Skin of body (tissue), 2 donors: ENCODE data around the gene NPY1R. TPM values are rescaled to one million over a fixed set of nuclear protein-coding genes. Genes with fewer than 3 reads are reported as not detected.
A peak's percentile ranks its signal among the peaks of the same experiment; 100 is the strongest.

Source experiments
- DNase-seq: peaks from one replicate; lab custom pipeline; 2025; lab: John Stamatoyannopoulos, UW
- total RNA-seq: library from RNA; depleted of rRNA; stranded (reverse); fragments of >200 nt; gene quantifications from one replicate; pipeline ENCODE4 v1.2.3, GENCODE V29; 2014

Gene NPY1R
- 5.6 TPM for total RNA-seq

DNA sequence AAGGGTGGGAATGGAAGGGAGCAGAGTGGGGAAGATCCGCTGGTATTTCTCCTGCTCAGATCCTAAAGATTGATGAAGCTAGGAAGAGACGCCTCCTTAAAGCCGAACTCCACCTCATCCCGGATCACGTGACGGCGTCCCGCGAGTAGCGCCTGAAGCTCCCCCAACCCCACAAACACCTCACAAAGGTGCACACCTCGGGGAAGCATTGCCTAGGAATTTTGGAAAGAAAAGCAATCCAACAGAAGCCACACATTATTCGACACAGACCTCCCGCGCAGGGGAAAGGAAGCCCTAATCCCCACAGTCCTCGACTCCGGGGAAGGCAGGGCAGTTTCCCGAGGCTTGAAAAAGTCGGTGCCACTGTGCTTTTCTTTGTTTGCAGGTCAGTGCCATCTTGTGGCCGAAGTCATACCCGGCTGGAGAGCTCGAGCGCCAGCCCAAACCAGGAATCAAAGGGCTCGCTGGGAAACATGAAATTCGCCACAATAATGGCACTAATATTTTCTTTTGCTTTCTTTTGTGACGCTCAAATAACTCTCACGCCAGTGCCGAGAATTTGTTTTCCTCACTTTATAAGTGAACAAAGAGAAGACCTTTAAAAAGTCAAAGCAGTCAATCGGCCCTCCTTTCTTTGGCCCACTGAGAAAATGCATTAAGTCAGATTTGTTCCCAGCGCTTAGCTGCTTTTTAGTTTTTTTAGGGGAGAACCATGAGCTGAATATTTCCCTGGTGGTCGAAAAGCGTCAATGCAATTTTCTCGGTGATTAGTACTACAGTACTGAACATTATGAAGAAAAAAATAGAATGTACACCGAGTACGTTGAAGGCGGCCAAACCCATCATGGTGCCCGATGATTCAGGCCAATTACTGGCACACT, at the start of gene NPY1R:
NPY1R (minus strand) TSS at position 71 of the 881 bp plus-strand sequence. CDS start 6,042 bp downstream, outside the sequence.
- DNase-seq, result peak; percentile 64

DNA sequence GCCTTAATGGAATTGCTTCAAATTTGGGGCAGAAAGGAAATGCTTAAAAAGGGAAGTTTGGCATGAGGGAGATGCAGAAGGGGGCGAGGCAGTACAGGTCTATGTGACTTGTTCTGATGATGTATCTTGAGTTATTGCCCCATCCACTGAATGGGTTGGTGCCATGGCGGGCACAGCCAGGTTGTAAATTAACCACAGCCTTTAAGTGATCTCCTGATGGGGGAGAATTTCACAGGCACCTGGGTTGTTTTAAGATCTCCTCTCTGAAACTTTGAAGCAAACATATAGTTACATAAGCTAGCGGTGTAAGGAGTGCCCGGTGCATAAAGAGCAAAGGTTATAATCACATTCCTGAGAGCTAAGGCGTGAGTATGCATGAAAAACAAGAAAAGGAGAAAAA, 48.3 kb upstream of the NPY1R start:
- DNase-seq, result no peak

DNA sequence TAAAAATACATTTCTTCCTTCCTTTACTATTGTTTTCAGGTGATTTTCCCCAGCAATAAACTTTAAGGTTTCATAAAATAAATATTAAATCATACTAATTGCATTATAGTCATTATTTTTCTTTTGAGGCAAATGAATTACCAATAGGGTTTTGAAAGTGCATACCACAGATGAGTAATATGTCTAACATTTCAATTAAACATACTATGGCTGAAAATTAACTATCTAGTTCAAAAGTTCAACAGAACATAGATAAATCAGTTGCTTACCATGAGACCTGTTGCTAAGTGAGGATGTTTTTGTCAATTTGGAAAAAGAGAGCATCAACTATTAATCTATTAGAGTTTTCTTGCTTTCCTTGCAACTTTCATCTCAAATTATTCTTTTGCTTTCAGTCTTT, 46.3 kb upstream of the NPY1R start:
- DNase-seq, result no peak

DNA sequence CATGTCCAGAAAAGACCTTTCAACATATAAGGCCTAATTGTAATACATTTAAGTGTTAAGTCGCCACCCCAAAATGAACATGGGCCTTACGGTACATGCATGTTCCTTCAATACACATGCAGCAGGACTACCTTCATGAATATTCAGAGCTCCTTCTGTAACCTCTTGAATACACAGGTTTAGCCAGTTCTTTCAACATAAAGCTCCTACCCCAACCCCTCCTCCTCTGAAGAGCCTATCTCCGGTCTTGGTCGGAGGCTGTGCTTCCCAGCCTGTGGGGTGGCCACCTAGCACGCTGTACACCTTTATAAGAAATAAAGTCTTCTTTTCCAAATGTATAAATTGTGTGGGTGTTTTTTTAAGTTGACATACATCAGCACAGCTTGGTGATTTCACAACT, 39.6 kb upstream of the NPY1R start:
- no peak for DNase-seq

DNA sequence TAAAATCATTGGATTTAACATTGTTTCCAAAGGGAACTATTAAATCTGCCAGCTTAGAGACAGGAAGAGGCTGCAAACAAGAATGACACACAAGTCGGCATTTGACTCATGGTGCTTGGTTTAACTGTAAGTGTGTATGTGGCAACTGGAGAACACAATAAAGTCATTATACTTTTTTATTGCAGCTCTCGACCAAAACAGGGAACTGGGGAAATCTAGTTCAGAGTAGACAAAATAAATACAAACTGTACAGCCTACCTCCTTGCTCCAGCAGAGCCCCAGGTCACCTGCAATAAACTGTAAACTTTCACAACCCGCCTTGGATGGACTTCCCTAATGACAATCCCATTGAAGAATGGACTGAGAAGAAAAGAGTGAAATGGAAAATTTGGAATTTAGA, 35.3 kb upstream of the NPY1R start:
- no peak for DNase-seq

DNA sequence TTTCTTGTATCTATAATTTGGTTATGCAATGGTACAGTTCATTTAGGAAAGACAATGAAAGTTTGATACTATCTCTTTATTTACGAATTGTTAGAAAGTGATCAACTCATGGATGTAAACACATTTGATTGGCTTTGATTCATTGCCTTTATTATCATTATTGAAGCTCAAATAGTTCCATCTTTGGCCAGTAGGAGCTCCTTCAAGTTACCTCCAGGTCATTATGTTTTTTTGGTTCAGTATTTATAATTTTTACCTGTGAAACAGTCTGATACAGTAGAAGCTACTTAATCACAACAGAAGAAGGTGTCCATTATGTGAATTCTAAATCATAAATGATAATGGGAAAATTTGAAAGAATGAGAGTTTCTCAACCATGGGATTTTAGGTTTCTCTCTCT, 23.7 kb upstream of the NPY1R start:
- DNase-seq, result no peak

DNA sequence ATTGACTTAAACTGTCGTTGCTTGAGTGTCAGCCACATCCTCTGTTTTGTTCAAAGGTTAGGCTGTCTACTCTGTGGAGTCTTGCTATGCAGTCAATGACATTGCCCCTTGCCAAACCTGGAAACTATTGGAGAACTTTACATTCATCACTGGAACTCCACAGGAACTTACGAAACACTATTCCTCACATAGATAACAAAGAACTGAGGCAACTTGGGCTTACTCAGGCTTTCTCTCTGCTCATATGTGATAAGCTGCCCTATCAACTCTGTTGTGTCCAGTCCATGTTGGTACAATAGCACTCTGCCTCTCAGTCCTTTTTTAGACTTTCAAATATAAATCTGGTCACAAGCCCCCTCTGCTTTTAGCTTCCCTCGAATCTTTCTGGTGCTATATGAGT, 20.7 kb upstream of the NPY1R start:
- no peak for DNase-seq

DNA sequence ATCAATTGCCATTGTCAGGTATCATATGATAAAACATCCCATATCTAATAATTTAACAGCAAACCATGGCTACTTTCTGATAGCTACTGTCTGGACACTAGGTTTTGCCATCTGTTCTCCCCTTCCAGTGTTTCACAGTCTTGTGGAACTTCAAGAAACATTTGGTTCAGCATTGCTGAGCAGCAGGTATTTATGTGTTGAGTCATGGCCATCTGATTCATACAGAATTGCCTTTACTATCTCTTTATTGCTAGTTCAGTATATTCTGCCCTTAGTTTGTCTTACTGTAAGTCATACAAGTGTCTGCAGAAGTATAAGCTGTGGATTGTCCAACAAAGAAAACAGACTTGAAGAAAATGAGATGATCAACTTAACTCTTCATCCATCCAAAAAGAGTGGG, 18.3 kb upstream of the NPY1R start:
- no peak for DNase-seq

DNA sequence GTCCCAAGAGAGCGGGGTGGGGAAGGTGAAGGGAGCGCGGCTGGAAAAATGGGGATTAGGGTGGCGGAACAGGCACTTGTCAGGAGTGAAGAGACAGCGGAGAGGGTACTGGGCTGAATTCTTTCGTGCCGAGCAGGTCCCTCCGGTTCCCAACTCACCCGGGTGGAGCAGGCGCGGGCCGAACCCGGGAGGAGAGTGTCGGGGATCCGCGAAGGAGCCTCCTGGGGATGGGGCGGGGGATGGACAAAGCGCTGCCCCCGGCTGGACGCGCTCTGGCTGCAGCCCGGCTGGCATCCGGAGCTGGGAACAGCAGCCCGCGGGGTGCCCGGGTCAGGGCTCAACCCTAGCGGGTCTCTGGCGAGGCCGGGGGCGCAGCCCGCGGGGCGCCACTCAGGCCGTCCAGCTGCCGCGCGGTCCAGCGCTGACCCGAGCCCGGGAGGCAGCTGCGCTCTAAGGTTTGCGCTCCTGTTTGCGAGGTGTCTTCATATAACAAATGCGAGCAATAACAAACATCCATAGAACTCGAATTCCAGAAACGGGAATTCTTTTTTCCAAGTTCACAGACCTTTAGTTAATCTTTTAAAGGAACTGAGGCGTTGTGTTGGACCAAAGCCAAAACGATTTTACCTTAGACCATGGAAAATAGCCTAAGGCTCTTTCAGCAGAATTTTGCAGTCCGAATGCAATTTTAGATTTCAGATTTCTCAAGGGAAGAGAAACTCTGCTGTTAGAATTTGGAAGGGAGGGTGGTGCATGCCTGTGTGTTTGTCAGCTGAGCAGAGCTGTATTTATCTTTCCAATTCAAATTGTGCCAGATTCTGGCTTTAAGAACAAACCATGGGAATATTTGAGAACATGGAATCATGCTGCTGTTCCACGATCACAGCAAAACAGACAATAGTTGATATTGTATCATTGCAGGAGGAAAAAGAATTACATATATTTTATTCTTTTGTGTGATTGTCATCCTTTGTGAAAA, 12.0 kb upstream of the NPY1R start:
- DNase-seq, result no peak

DNA sequence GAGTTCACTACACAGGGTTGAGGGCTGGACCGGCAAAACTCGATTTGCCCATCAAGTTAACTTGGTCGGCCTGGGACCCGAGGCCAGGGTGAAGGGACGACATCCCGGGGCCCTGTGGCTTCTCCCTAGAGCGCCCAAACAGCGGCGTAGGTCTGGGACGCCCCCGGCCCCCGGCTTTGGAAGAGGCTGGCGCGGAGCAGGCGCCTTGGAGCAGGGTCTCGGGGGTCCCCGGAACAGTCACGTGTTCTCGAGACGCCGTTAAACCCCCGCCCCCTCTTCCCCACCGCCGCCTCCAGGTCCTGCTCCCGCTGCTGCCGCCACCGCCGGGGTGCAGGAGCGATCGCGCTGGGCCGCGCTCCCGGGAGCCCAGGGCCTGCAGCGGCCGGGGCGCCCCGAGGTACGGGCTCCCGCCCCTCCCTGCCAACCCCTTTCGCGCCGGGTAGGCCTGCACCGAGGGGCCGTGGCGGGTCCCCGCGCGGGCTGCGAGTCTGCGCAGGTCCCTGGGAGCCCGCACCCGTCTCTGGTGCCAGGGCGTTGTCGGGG, 11.3 kb upstream of the NPY1R start, which contains the start of gene NPY5R:
NPY5R (plus strand) TSS at position 289 of the 543 bp plus-strand sequence. CDS start 6,382 bp downstream, outside the sequence.
- DNase-seq, result no peak

DNA sequence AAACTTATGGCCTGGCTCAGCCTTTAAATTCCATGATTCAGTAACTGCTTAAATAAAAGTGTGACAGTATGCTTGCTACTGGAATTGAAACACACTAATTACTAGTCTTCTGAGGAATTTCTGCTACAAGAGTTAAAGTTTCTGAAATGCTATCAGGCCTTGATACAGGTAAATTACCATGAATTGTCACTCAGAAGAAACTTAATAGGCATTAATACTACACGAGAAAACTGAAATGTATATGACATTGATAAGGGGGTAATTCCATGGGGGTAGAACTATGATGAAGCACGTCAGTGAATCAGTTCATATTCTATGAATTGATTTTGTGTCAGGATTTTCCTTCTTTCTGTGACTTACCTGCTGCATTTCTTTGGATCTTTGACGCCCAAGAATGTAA, 3.0 kb upstream of the NPY1R start:
- no peak for DNase-seq

DNA sequence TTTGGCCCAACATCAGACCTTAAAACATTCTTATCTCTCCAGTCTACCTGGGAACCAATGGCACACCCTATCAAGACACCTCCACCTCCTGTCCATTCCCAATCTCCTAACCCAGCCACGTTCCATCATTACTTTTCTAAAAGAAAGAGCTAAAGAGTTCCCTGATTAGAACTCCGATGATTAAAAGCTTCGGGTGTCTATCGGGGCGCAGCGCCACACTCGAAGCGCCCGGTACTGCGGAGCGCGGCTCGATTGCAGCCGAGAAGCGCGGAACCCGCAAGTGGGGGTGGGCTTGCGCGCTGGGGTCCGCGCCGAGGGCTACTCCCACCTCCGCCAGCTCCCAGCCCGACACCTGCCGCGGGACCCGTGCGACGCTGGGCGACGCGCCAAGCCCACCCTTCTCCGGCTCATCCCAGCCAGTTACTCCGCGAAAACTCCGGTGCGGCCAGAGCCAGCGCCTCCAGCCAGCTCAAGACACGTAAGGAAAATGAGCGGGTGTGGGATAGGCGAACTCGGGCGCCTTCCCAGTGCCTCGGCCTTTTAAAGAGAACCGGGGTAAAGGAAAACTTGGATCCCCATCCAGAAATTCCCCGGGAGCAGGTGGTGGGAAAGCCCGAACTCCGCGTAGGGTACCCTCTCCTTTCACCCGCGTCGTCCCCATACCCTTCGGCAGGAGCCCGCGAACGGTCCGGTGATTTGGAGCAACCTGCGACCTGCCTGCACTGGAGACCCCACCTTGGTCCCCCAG, 593 bp downstream of the NPY1R start:
- DNase-seq, result no peak

DNA sequence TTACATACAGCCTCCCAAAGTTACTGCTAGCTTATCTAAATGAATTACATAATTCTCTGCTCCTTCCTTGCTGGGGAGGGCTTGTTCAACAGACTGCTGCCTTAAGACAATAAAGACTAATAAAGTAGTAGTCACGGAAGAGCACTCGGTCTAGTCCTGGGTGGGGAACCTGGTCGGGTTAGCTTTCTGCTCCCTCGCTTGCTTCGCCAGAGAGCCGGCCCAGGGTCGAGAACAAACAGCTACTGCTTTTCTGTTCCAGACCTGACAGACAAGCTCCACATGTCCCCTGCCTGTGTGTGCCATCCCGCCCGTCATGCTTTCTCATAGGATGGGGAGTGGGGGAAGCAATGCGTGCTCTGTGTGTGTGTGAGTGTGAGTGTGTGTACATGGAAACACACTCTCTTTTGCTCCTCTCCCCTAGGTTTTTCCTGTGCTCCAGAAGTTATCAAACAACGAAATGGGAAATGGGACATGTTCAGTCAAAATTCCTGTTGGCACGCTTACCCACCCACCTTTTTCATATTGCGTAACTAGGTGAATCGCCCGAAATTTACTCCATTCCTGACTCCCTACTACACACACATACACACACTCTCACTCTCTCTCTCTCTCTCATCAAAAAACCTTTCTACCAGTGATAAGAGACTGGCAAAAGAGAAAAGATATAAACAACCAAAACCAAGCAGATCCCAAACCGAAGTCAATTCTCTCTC, 1.3 kb downstream of the NPY1R start:
- DNase-seq, result no peak

DNA sequence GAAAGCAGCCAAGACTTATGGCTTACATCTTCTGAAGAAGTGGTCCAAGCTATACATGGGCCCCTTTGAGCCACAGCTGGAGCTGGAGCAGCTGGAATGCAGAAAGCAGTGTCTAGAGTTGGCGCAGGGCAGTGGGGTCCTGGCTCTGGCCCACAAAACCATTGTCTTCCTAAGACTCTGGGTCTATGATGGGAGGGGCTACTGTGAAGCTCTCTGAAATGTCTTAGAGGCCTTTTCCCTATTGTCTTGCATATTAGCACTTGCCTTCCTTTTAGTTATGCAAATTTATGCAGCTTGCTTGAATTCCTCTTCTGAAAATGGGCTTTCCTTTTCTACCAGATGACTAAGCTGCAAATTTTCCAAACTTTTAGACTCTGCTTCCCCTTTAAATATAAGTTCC, 15.3 kb downstream of the NPY1R start:
- DNase-seq, result no peak

DNA sequence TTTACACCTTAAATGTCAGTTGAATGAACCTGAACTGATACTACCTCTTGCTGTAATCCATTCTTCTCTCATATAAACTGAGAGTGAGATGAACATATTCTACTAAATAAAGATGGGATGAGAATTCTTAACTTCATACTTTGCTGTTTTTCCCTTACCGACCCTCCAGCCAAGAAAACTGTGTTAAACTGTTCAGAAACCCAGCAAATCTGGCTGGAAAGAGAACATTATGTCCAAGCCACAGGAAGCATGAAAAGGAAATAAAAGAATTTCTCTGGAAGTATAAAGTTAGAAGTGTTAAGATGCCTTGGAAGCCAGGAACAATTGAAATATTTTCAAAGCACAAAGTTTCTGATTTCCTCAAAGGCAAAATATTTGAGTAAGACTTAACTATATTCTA, 22.9 kb downstream of the NPY1R start:
- DNase-seq, result no peak

DNA sequence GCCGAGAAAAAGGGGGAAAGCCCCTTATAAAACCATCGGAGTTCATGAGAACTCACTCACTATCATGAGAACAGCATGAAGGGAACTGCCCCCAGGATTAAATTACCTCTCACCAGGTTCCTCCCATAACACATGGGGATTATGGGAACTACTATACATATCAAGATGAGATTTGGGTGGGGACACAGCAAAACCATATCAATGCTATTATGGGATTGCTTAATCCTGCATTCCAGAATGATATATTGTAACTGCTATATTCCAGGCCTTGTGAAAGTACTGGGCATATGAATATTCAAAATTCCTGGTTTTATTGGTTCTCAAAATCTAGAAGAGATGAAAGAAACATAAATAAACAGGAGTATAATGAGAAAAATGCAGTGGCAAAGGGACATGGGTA, 29.3 kb downstream of the NPY1R start:
- DNase-seq, result no peak

DNA sequence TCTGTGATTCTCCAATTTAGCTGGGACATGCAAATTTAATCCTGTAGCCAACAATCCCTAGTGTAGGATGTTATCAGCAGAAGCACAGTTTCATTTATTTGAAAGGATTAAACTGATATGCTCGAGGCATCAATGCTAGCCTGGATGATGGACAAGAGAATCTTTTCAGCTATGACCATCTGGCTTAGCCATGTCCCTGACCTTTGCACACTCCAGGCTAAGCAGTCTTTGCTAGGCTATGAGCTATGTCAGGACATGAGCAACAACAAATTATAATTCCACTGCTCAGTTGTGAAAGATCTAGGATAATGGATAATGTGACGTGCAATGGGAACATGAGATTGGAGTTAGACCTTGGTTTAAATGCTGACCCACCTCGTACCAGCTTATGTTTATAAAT, 32.0 kb downstream of the NPY1R start:
- no peak for DNase-seq

DNA sequence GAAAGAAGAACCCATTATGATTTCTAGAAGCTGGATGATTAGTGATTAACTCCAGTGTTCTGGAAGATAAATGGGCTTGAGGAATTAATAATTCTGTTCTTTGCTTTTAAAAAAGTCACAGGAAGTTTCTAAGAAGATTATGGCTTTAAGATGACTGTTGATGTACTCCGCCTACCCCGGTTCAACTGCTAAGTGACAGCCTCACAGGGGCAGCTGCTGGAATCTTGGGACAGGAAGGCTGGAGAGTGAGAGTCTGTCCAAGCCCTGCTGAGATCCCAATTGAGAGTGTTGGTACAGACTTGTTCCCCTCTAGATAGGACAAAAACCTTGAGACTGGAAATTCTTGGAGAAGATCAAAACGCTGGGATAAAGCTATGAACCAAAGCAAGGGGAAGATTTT, 37.3 kb downstream of the NPY1R start:
- DNase-seq, result no peak

DNA sequence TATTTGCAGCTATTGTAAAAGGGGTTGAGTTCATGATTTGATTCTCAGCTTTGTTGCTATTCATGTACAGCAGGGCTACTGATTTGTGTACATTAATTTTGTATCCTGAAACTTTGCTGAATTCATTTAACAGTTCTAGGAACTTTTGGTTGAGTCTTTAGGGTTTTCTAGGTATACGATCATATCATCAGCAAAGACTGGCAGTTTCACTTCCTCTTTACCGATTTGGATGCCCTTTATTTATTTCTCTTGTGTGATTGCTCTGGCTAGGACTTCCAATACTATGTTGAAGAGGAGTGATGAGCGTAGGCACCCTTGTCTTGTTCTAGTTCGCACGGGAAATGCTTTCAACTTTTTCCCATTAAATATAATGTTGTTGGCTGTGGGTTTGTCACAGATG, 48.1 kb downstream of the NPY1R start:
- DNase-seq, result no peak

DNA sequence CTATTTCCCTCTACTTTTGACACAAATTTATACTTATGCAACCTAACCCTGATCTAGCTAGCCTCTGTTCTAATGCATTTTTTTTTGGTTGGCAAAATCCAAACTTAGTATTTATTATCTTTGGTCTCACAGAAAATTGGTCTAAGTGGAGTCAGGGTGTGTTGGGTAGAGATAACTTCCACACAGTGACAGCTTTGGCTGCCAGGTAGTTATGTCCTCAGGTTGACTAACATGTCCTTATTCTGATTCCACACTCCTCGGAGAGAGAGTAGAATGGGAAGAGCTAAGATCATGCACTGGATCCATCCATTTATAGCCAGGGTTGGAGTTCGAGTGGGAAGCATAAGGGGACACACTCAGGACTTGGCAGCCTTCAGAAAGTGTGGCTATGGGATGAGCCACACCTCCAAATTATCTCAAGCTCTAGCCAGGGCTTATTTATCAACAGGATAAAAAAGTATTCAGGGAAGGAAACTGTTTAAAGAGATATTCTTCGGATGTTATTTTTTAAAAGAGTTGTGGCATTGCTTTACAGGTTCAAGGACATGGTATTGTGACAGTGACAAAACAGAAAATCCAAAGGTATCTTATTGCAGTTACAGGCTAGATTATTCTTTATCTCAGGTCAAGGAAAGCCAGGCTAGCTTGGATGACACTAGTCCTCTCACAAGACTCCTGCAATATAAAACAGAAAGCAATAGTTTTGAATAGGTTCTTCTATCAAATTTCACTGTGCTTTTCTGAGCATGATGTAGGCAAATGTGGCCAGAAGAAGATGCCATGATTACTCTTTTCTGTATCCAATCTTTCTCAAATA, 51.5 kb downstream of the NPY1R start:
- DNase-seq, result no peak
